ENCODE measurements around the gene CHRM5.
"Not testable (repeated sequence)": the region's sequence is repeated elsewhere in the genome, so short reads cannot be mapped to it uniquely, and the experiment has no call there.

CHRM5 gene

DNA sequence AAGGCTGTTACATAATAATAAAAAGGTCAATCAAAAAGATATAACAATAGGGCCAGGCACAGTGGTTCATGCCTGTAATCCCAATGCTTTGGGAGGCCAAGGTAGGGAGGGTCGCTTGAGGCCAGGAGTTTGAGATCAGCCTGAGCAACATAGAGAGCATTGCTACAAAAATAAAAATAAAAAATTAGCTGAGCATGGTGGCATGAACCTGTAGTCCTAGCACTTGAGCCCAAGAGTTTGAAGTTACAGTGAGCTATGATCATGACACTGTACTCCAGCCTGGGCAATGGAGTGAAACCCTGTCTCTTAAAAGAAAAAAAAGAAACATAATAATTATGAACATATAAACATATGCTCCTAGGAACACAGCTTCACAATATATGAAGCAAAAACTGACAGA is 41.4 kb downstream of the CHRM5 start:
- no peak for DNase-seq (ENCODE audit: low read depth)
- TF ChIP-seq, protein P1, sequence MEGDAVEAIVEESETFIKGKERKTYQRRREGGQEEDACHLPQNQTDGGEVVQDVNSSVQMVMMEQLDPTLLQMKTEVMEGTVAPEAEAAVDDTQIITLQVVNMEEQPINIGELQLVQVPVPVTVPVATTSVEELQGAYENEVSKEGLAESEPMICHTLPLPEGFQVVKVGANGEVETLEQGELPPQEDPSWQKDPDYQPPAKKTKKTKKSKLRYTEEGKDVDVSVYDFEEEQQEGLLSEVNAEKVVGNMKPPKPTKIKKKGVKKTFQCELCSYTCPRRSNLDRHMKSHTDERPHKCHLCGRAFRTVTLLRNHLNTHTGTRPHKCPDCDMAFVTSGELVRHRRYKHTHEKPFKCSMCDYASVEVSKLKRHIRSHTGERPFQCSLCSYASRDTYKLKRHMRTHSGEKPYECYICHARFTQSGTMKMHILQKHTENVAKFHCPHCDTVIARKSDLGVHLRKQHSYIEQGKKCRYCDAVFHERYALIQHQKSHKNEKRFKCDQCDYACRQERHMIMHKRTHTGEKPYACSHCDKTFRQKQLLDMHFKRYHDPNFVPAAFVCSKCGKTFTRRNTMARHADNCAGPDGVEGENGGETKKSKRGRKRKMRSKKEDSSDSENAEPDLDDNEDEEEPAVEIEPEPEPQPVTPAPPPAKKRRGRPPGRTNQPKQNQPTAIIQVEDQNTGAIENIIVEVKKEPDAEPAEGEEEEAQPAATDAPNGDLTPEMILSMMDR (IDR thresholded peaks at IDR 0.05; ENCODE audit: low read depth, low read length, missing control alignments), result no peak
- H3K4me3 ChIP-seq (ENCODE audit: low read depth, low read length), result no peak overlapping the region

DNA sequence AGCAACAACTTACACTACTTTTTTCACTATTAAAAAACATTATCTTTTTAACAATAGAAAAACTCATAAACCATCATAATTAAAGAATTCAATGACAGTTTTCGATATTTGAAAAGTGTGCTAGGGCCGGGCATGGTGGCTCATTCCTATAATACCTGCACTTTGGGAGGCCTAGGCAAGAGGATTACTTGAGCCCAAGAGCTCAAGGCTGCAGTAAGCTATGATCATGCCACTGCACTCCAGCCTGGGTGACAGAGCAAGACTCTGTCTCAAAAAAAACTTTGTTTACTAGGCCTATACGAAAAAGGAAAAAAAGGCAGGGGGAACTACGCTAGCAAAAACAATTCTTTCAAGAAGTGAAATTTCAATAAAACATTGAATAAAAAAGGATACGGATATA is 42.6 kb downstream of the CHRM5 start:
- DNase-seq (ENCODE audit: low read depth), result no peak
- H3K4me3 ChIP-seq (ENCODE audit: low read depth, low read length), result no peak overlapping the region
- TF ChIP-seq, protein P1 (IDR thresholded peaks at IDR 0.05; ENCODE audit: low read depth, low read length, missing control alignments), result no peak

DNA sequence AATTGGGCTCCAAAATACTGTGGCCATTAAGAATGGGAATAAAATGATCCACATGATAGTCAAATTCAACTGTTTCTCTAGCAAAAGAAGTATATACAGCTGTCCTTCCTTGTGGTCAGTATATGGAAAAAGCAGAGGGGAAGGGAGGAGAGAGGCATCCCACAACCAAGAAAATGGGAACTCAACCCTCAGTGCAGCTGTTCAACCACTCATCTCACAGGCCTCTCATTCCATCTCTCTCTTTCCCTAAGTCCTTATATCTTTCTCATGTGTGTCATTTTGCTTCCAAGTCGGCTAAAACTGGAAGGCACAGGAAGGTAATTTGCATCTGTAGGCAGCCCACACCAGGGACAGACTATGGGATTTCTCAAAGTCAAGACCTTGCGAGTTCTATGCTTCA is 43.2 kb downstream of the CHRM5 start:
- TF ChIP-seq, protein P1 (IDR thresholded peaks at IDR 0.05; ENCODE audit: low read depth, low read length, missing control alignments), result no peak
- DNase-seq (ENCODE audit: low read depth), result no peak
- H3K4me3 ChIP-seq (ENCODE audit: low read depth, low read length), result no peak overlapping the region

DNA sequence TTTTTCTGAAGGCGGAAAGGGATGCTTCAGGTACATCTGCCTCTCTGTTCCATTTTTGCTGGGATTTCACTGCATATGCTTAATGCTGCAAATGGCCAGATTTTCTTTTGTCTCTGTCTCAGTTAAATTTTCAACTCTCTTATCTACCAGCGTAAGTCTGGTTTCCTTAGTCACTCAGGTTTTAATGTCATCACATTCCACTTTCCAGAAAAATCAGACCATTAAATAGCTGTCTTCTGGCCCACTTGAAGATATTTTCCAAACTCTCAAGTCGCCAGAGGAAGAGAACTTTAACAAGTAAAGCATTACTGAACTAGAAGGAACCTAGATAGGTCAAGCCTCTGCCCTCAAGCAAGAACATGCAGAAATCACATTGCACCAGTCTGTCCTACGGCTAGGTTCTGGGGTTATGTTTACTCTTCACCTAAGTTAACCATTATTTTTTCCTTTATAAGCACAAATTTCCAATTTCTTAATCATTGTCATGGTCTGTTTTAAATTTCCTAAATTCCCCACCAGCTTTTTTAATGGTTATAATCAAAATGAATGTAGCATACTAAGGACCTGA is 44.2 kb downstream of the CHRM5 start:
- TF ChIP-seq, protein P1 (IDR thresholded peaks at IDR 0.05; ENCODE audit: low read depth, low read length, missing control alignments), result no peak
- no peak overlapping the region for H3K4me3 ChIP-seq (ENCODE audit: low read depth, low read length)
- no peak for DNase-seq (ENCODE audit: low read depth)

DNA sequence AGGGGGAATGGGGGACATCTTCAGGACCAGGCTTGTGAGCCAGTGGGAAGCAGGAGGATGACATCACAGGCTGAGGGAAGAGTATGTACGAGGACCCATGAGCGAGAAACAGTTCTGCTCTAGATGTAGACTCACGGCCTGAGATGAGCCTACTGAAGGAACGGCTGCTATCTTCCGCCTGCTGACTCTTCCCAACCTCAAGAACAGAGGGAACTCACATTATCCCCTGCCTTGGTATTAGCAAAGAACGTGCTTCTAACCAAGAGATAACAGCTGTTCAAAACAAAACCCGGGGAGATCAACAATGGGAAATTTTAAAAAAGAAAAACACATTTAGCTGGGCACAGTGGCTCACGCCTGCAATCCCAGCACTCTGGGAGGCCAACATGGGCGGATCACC is 45.4 kb downstream of the CHRM5 start:
- no peak overlapping the region for H3K4me3 ChIP-seq (ENCODE audit: low read depth, low read length)

DNA sequence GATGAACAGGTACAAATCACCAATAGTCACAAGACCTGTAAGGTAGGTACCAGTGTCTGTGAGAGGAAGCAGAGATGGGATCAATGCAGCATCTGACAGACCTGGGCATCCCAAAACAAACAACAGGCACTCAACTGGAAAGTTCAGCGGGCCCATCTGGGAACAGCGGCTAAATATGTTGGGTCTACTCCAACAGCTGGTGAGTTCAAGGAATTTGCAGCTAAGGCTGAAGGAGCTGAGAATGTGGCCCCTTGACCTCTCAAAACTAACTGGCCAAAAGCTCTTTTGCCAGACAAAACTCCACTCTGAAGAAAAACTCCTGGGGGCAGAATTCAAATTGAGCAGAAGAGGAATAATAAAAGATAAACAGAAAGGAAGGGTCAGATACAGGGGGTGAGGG is 46.3 kb downstream of the CHRM5 start:
- DNase-seq (ENCODE audit: low read depth), result no peak
- H3K4me3 ChIP-seq (ENCODE audit: low read depth, low read length), result no peak overlapping the region
- TF ChIP-seq, protein P1 (IDR thresholded peaks at IDR 0.05; ENCODE audit: low read depth, low read length, missing control alignments), result no peak

More for the DNA sequence above, 45.4 kb downstream of the CHRM5 start:
- no peak for DNase-seq (ENCODE audit: low read depth)
- TF ChIP-seq, protein P1 (IDR thresholded peaks at IDR 0.05; ENCODE audit: low read depth, low read length, missing control alignments), result no peak

DNA sequence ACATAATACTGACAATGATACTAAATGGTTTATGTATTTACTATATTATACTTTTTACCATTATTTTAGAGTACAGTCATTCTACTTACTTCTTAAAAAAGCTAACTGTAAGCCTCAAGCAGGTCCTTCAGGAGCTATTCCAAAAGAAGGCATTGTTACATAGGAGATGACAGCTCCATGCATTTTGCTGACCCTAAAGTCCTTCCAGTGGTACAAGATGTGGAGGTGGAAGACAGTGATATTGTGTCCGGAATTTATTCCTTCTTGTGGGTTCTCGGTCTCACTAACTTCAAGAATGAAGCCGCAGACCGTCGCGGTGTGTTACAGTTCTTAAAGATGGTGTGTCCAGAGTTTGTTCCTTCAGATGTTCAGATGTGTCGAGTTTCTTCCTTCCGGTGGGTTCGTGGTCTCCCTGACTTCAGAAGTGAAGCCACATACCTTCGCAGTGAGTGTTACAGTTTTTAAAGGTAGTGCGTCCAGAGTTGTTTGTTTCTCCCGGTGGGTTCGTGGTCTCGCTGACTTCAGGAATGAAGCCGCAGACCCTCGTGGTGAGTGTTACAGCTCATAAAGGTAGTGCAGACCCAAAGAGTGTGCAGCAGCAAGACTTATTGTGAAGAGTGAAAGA is 49.8 kb downstream of the CHRM5 start:
- TF ChIP-seq, protein P1 (IDR thresholded peaks at IDR 0.05; ENCODE audit: low read depth, low read length, missing control alignments), result no peak
- no peak overlapping the region for H3K4me3 ChIP-seq (ENCODE audit: low read depth, low read length)
- no peak for DNase-seq (ENCODE audit: low read depth)

DNA sequence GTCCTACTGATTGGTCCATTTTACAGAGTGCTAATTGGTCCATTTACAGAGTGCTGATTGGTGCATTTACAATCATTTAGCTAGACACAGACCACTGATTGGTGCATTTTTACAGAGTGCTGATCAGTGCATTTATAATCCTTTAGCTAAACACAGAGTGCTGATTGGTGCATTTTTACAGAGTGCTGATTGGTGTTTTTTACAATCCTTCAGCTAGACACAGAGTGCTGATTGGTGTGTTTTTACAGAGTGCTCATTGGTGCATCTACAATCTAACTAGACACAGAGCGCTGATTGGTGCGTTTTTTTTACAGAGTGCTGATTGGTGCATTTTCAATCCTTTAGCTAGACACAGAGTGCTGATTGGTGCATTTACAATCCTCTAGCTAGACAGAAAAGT is 50.4 kb downstream of the CHRM5 start:
- DNase-seq (ENCODE audit: low read depth); H3K4me3 ChIP-seq (ENCODE audit: low read depth, low read length): not testable (repeated sequence)
